Psoas muscle (tissue), 8 donors: ENCODE data around the gene TRNAU1AP. TPM values are rescaled to one million over a fixed set of nuclear protein-coding genes. Genes with fewer than 3 reads are reported as not detected.

Experiments
- ATAC-seq, 4 donors: fragments of 200-7000 bp; cut with Tn5 transposase; one replicate each; pipeline ENCODE4 v1.9.1; 2020; ENCODE audit warnings: moderate library complexity in 3 of 4, mild to moderate bottlenecking in 2 of 4
- DNase-seq, 2 donors: peaks; one replicate each; pipeline ENCODE4 v3.0.0-alpha.2; 2020
- H3K27ac ChIP-seq: fragments of 200-600 bp; one replicate; pipeline ENCODE4 v1.8.0; 2022
- H3K27me3 ChIP-seq, 3 donors: fragments of 200-600 bp in 1 of 3; one replicate each; pipeline versions ENCODE4 v1.6.1 to v1.8.0; 2013 to 2022; ENCODE audit warnings: low read length in 2 of 3, mild to moderate bottlenecking in 2 of 3, moderate library complexity in 1 of 3; ENCODE audit not compliant: insufficient read depth in 3 of 3
- H3K36me3 ChIP-seq, 2 donors: fragments of 200-600 bp in 1 of 2; one replicate each; pipeline versions ENCODE4 v1.6.1 to v1.8.0; 2013 to 2022; ENCODE audit warnings: low read depth in 1 of 2, mild to moderate bottlenecking in 1 of 2, moderate library complexity in 1 of 2; ENCODE audit not compliant: insufficient read depth in 1 of 2
- H3K4me1 ChIP-seq: fragments of 200-600 bp; one replicate; pipeline ENCODE4 v1.8.0; 2022
- H3K4me3 ChIP-seq: fragments of 200-600 bp; one replicate; pipeline ENCODE4 v1.8.0; 2022; ENCODE audit warnings: mild to moderate bottlenecking
- H3K9me3 ChIP-seq: fragments of 200-600 bp; one replicate; pipeline ENCODE4 v1.8.0; 2022
- CTCF ChIP-seq: fragments of 200-600 bp; IDR thresholded peaks from one replicate; pipeline ENCODE4 v1.8.0; 2022; ENCODE audit warnings: antibody characterized with exemption
- WGBS, 3 donors: extraction: QIAGEN DNeasy Blood & Tissue Kit; methylation state at CpG; one replicate each; pipeline versions ENCODE4 v1.1.6 to v1.1.7; 2013; 5-methylcytosine and 5-hydroxymethylcytosine counted together
- intact Hi-C, 2 donors: fragments of 100-400 bp; cut with DNase I; formaldehyde crosslinking; loops; one replicate each; pipeline versions ENCODE4 v1.11.0 to v1.14.2; 2022
- polyA plus RNA-seq, 3 donors: library from polyadenylated mRNA; stranded (reverse); fragments of 200-250 nt; gene quantifications; one replicate each; pipeline ENCODE4 v1.2.3, GENCODE V29; 2013
- total RNA-seq, 4 donors: library from RNA; stranded (reverse); fragmentation: NEBNext Ultra II Directional in 2 of 4; extraction: Animal tissue kit (Norgen Biotek cat#: 25700) in 2 of 4; gene quantifications; one replicate each; pipeline versions ENCODE4 v1.2.1 to v1.2.4, GENCODE V29; 2021 to 2023
- donor health status: healthy with polysubstance abuse.
- donor health status: DM: no; HTN: no; CAD: no; lungs with moderate emphysema.
- donor health status: Bipolar disorder and iron deficiency.
- donor health status: healthy.
- donor health status: DM: yes; HTN: yes; CAD: no.
- donor health status: DM: no; HTN: no; CAD: no.
- donor health status: DM: no; HTN: no; CAD: no.
- donor health status: DM: yes; HTN: yes; CAD: no.

The TRNAU1AP gene
- total and polyA plus RNA-seq, 7 donors, result 7.3 to 17.5 (median 10.8) TPM

GRCh38 chr1:28507247-28507645 lies 45.6 kb upstream of the TRNAU1AP start:
- no peaks in the 10 kb centered on the region for H3K9me3 ChIP-seq
- WGBS, 3 donors, result 7 to 11% (median 9%) methylated on average over 10 to 11 of the region's 11 CpGs
- peak overlapping the region; percentile 88 for H3K27ac ChIP-seq
- TF ChIP-seq CTCF, result no peak
- H3K36me3 ChIP-seq, result peaks cover 15 to 53% of the 10 kb centered on the region in 2 donors
- peaks cover 40% of the 10 kb centered on the region for H3K4me1 ChIP-seq
- DNase-seq (no peak), ATAC-seq (no peak)
- peak overlapping the region; percentile 83 for H3K4me3 ChIP-seq
- intact Hi-C loops, result loop anchor here in 1 of 2 donors (5.0 kb wide), 1 partner anchor 260 kb away; no protein-coding TSS in a partner anchor
- H3K27me3 ChIP-seq, result no peaks in the 10 kb centered on the region

GRCh38 chr1:28507646-28508434 lies 45.0 kb upstream of the TRNAU1AP start:
- Histone ChIP-seq H3K4me3 (peak overlapping the region; percentile 83), H3K9me3 (no peaks in the 10 kb centered on the region), H3K27me3 (no peaks in the 10 kb centered on the region), H3K36me3 (peaks cover 15 to 59% of the 10 kb centered on the region in 2 donors), H3K4me1 (peaks cover 40% of the 10 kb centered on the region), H3K27ac (peak overlapping the region; percentile 88)
- intact Hi-C loops, result loop anchor here in 1 of 2 donors (5.0 kb wide), 1 partner anchor 261 kb away; no protein-coding TSS in a partner anchor
- DNase-seq (no peak), ATAC-seq (no peak)
- no peak for TF ChIP-seq CTCF
- WGBS, 3 donors, result 47 to 59% (median 53%) methylated on average over 10 of the region's 10 CpGs

GRCh38 chr1:28508435-28508754 lies 44.5 kb upstream of the TRNAU1AP start:
- H3K4me3 ChIP-seq, result peak overlapping the region; percentile 83
- 42 to 54% (median 47%) methylated on average over 5 of the region's 5 CpGs for WGBS, 3 donors
- ATAC-seq (no peak), DNase-seq (no peak)
- no peaks in the 10 kb centered on the region for H3K27me3 ChIP-seq
- H3K9me3 ChIP-seq, result no peaks in the 10 kb centered on the region
- peaks cover 40% of the 10 kb centered on the region for H3K4me1 ChIP-seq
- intact Hi-C loops, result loop anchor here in 1 of 2 donors (5.0 kb wide), 1 partner anchor 261 kb away; no protein-coding TSS in a partner anchor
- no peak for TF ChIP-seq CTCF
- H3K36me3 ChIP-seq, result peaks cover 15 to 65% of the 10 kb centered on the region in 2 donors
- peak overlapping the region; percentile 88 for H3K27ac ChIP-seq

- Histone ChIP-seq H3K36me3 (peaks cover 15 to 77% of the 10 kb centered on the region in 2 donors), H3K4me3 (peak overlapping the region; percentile 83), H3K27me3 (no peaks in the 10 kb centered on the region), H3K4me1 (peaks cover 40% of the 10 kb centered on the region), H3K27ac (peak overlapping the region; percentile 66), H3K9me3 (no peaks in the 10 kb centered on the region)
- intact Hi-C loops, result loop anchor here in 1 of 2 donors (5.0 kb wide), 1 partner anchor 262 kb away; no protein-coding TSS in a partner anchor
- ATAC-seq, result no peak
- no peak for DNase-seq
- no peak for TF ChIP-seq CTCF
- WGBS, 3 donors, result 74 to 80% (median 77%) methylated on average over 8 of the region's 8 CpGs
Measured at GRCh38 chr1:28509705-28510272, 43.1 kb upstream of the TRNAU1AP start.
